H1 (cell line): ENCODE results near the gene PPIB. TPM values are rescaled to one million over a fixed set of nuclear protein-coding genes. Genes with fewer than 3 reads are reported as not detected.
A peak's percentile ranks its signal among the peaks of the same experiment; 100 is the strongest.

ENCODE experiments used
- ASH2L ChIP-seq: fragments of 200-600, 300-600 bp; sonication (generic); IDR thresholded peaks from one replicate; pipeline ENCODE4 v1.7.1; 2017; ENCODE audit warnings: low read length
- BCL11A ChIP-seq, 2 experiments: IDR thresholded peaks; one replicate each; pipeline ENCODE4 v1.6.1; 2011; ENCODE audit warnings: low read depth in 2 of 2, low read length in 2 of 2, mild to moderate bottlenecking in 2 of 2
- CTCF ChIP-seq, 3 experiments: IDR thresholded peaks; 1 replicate in 2 of 3; 2 replicates in 1 of 3; pipeline versions ENCODE4 v1.5.1 to v1.6.1; 2011; ENCODE audit warnings: low read length in 3 of 3, mild to moderate bottlenecking in 3 of 3, inconsistent platforms in 2 of 3, low read depth in 1 of 3, moderate library complexity in 1 of 3; ENCODE audit not compliant: insufficient read depth in 1 of 3; ENCODE audit errors: control extremely low read depth in 1 of 3
- E2F6 ChIP-seq: IDR thresholded peaks from 2 replicates; pipeline ENCODE4 v1.6.1; 2012; ENCODE audit warnings: inconsistent platforms
- EGR1 ChIP-seq: IDR thresholded peaks from 2 replicates; pipeline ENCODE4 v1.6.1; 2011; ENCODE audit warnings: low read depth, low read length, borderline replicate concordance
- EZH2 ChIP-seq: fragments of 200-600 bp; sonication (generic); IDR thresholded peaks from 2 replicates; pipeline ENCODE4 v1.7.1; 2012; ENCODE audit warnings: low read depth, mild to moderate bottlenecking, moderate library complexity, low read length, inconsistent platforms; ENCODE audit not compliant: severe bottlenecking
- FOSL1 ChIP-seq: IDR thresholded peaks from 2 replicates; pipeline ENCODE4 v1.6.1; 2011; ENCODE audit warnings: mild to moderate bottlenecking, low read depth, low read length, moderate library complexity; ENCODE audit not compliant: insufficient read depth
- JUN ChIP-seq: IDR thresholded peaks from 2 replicates; pipeline ENCODE4 v1.6.1; 2011; ENCODE audit warnings: low read depth, mild to moderate bottlenecking, improper control_type of control experiment, low read length
- JUND ChIP-seq: IDR thresholded peaks from 2 replicates; pipeline ENCODE4 v1.6.1; 2011; ENCODE audit warnings: mild to moderate bottlenecking, improper control_type of control experiment, low read length
- NANOG ChIP-seq: IDR thresholded peaks from 2 replicates; pipeline ENCODE4 v1.6.1; 2011; ENCODE audit warnings: low read length, low read depth, mild to moderate bottlenecking, inconsistent platforms; ENCODE audit not compliant: insufficient read depth, poor library complexity, severe bottlenecking
- PHF8 ChIP-seq: fragments of 200-600 bp; sonication (generic); conservative IDR thresholded peaks from 2 replicates; pipeline ENCODE4 v1.7.1; 2012; ENCODE audit warnings: low read depth, mild to moderate bottlenecking, inconsistent platforms, low read length, moderate library complexity
- POLR2A ChIP-seq, 2 experiments: IDR thresholded peaks; 1 replicate in 1 of 2; 2 replicates in 1 of 2; pipeline ENCODE4 v1.6.1; 2011; ENCODE audit warnings: low read depth in 2 of 2, low read length in 2 of 2, mild to moderate bottlenecking in 2 of 2; ENCODE audit errors: control extremely low read depth in 1 of 2
- POLR2AphosphoS5 ChIP-seq: IDR thresholded peaks from 2 replicates; pipeline ENCODE4 v1.6.1; 2011; ENCODE audit warnings: low read depth, low read length
- RBBP5 ChIP-seq: IDR thresholded peaks from 2 replicates; pipeline ENCODE4 v1.7.1; 2012; ENCODE audit warnings: low read depth, mild to moderate bottlenecking, inconsistent platforms, low read length, moderate library complexity, borderline replicate concordance
- RNF2 ChIP-seq: fragments of 200-900, 300-1000 bp; sonication (generic); IDR thresholded peaks from 2 replicates; pipeline ENCODE4 v1.7.1; 2016; ENCODE audit warnings: borderline replicate concordance, low read depth, mild to moderate bottlenecking, antibody characterized with exemption, low read length; ENCODE audit not compliant: poor library complexity, severe bottlenecking; ENCODE audit errors: missing control alignments
- SAP30 ChIP-seq: fragments of 300-600 bp; sonication (generic); IDR thresholded peaks from 2 replicates; pipeline ENCODE4 v1.7.1; 2012; ENCODE audit warnings: low read length, moderate library complexity, mild to moderate bottlenecking, inconsistent platforms; ENCODE audit not compliant: insufficient read depth, insufficient replicate concordance
- SIRT6 ChIP-seq: IDR thresholded peaks from one replicate; pipeline ENCODE4 v1.7.1; 2012; ENCODE audit warnings: low read length, inconsistent platforms
- SUZ12 ChIP-seq: fragments of 200-600 bp; sonication (generic); IDR thresholded peaks from 2 replicates; pipeline ENCODE4 v1.6.1; 2012; ENCODE audit warnings: mild to moderate bottlenecking, inconsistent platforms, low read length, moderate library complexity, mixed read lengths
- TAF1 ChIP-seq: IDR thresholded peaks from 2 replicates; pipeline ENCODE4 v1.6.1; 2011; ENCODE audit warnings: mild to moderate bottlenecking, low read depth, low read length
- TBP ChIP-seq: IDR thresholded peaks from 2 replicates; pipeline ENCODE4 v1.6.1; 2011; ENCODE audit warnings: low read depth, low read length, improper control_type of control experiment
- TEAD4 ChIP-seq: IDR thresholded peaks from 2 replicates; pipeline ENCODE4 v1.6.1; 2012; ENCODE audit warnings: low read depth, low read length, inconsistent platforms, mixed read lengths
- polyA plus RNA-seq, 7 experiments: library from polyadenylated mRNA; depleted of rRNA in 3 of 7; stranded (reverse) in 5 of 7; unstranded in 2 of 7; fragments of >200 nt in 5 of 7; fragments of 200-250 nt in 2 of 7; gene quantifications; 1 replicate in 5 of 7; 2 replicates in 1 of 7; 4 replicates in 1 of 7; pipeline versions ENCODE4 v1.2.1 to v1.2.3, GENCODE V29; 2011 to 2013; ENCODE audit warnings: missing spikeins in 2 of 7, mixed read lengths in 2 of 7
- total RNA-seq: library from RNA; stranded (reverse); fragmentation: NEBNext Ultra II Directional; extraction: Animal tissue kit (Norgen Biotek cat#: 25700); gene quantifications from 2 replicates; pipeline ENCODE4 v1.2.1, GENCODE V29; 2021

Gene PPIB
- total and polyA plus RNA-seq, 2 of the 8 experiments (the other 6 are each of a cell fraction or from before 2014, with no cell fraction given): 558 to 579 TPM

GRCh38 chr15:64151727-64152506 is 10.9 kb downstream of the PPIB start, which contains the start of gene SNX22 (continued):
- TF ChIP-seq BCL11A (IDR thresholded peaks at IDR 0.05; ENCODE audit: low read depth in 2 of 2, low read length in 2 of 2) (no peak), TBP (0 out of 2 replicates have a peak, but pooled peaks have one; percentile 3), JUN (no peak), EZH2 (peak; percentile 51), RBBP5 (peak; percentile 53; the same call in 1 of the 2 replicates), TAF1 (no peak), CTCF (IDR thresholded peaks at IDR 0.05; ENCODE audit: control extremely low read depth in 1 of 3, insufficient read depth in 1 of 3, low read depth in 1 of 3, low read length in 3 of 3) (no peak), SIRT6 (no peak), JUND (no peak), POLR2A (IDR thresholded peaks at IDR 0.05; ENCODE audit: control extremely low read depth in 1 of 2, low read depth in 2 of 2, low read length in 2 of 2) (peak in 1 of 2 experiments; percentile 52; a peak in 2 of 3 replicates), SUZ12 (peak; percentile 41; the same call in 1 of the 2 replicates), POLR2AphosphoS5 (no peak), PHF8 (peak; percentile 74), SAP30 (no peak), EGR1 (no peak), TEAD4 (no peak), ASH2L (no peak), NANOG (no peak), FOSL1 (peak; percentile 38; the same call in 1 of the 2 replicates), RNF2 (no peak), E2F6 (no peak; the same call in 1 of the 2 replicates)
- TF ChIP-seq, all 59 proteins: peak for 9
